ENCODE measurements around the gene EN1. TPM values are rescaled to one million over a fixed set of nuclear protein-coding genes. Genes with fewer than 3 reads are reported as not detected.

The EN1 gene
- total RNA-seq, 4 donors from 2014 or later, result 0.88 to 2.4 (median 1.2) TPM

- TF ChIP-seq CTCF (IDR thresholded peaks at IDR 0.05; ENCODE audit: low read depth), result no peak
Measured at GRCh38 chr2:118814368-118814767, 33.1 kb downstream of the EN1 start.

GRCh38 chr2:118813601-118814339 is 33.7 kb downstream of the EN1 start:
- no peak for TF ChIP-seq CTCF (IDR thresholded peaks at IDR 0.05; ENCODE audit: low read depth)

- TF ChIP-seq CTCF (IDR thresholded peaks at IDR 0.05; ENCODE audit: low read depth), result no peak
Measured at GRCh38 chr2:118813111-118813510, 34.3 kb downstream of the EN1 start.

GRCh38 chr2:118812552-118812951 is 34.9 kb downstream of the EN1 start:
- TF ChIP-seq CTCF (IDR thresholded peaks at IDR 0.05; ENCODE audit: low read depth), result no peak

GRCh38 chr2:118811514-118812115 is 35.8 kb downstream of the EN1 start:
- no peak for TF ChIP-seq CTCF (IDR thresholded peaks at IDR 0.05; ENCODE audit: low read depth)

- no peak for TF ChIP-seq CTCF (IDR thresholded peaks at IDR 0.05; ENCODE audit: low read depth)
Measured at GRCh38 chr2:118810766-118811165, 36.7 kb downstream of the EN1 start.

GRCh38 chr2:118808429-118808809 is 39.0 kb downstream of the EN1 start:
- no peak for TF ChIP-seq CTCF (IDR thresholded peaks at IDR 0.05; ENCODE audit: low read depth)
